Sigmoid colon (tissue), 3 donors: ENCODE results near the gene ATP2B3.

ENCODE experiments used
- CTCF ChIP-seq, 4 experiments: fragments of 450-650 bp in 3 of 4; fragments of 200-600 bp in 1 of 4; IDR thresholded peaks; one replicate each; pipeline ENCODE4 v1.5.1; 2016 to 2019; ENCODE audit warnings: antibody characterized with exemption in 4 of 4, mild to moderate bottlenecking in 3 of 4, moderate library complexity in 2 of 4
- POLR2A ChIP-seq, 2 donors: fragments of 450-650 bp; IDR thresholded peaks; one replicate each; pipeline ENCODE4 v1.6.1; 2016; ENCODE audit warnings: antibody characterized with exemption in 2 of 2, mild to moderate bottlenecking in 2 of 2, moderate library complexity in 2 of 2

- TF ChIP-seq CTCF (IDR thresholded peaks at IDR 0.05) = no peak
- TF ChIP-seq POLR2A (IDR thresholded peaks at IDR 0.05) = no peak
Measured at GRCh38 chrX:153510383-153510782, 7.1 kb upstream of the ATP2B3 start.
